ENCODE data around the gene VPS37B.
A peak's percentile ranks its signal among the peaks of the same experiment; 100 is the strongest.
"Not testable (repeated sequence)": the region's sequence is repeated elsewhere in the genome, so short reads cannot be mapped to it uniquely, and the experiment has no call there.

The VPS37B gene, protein sequence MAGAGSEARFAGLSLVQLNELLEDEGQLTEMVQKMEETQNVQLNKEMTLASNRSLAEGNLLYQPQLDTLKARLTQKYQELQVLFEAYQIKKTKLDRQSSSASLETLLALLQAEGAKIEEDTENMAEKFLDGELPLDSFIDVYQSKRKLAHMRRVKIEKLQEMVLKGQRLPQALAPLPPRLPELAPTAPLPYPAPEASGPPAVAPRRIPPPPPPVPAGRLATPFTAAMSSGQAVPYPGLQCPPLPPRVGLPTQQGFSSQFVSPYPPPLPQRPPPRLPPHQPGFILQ

DNA sequence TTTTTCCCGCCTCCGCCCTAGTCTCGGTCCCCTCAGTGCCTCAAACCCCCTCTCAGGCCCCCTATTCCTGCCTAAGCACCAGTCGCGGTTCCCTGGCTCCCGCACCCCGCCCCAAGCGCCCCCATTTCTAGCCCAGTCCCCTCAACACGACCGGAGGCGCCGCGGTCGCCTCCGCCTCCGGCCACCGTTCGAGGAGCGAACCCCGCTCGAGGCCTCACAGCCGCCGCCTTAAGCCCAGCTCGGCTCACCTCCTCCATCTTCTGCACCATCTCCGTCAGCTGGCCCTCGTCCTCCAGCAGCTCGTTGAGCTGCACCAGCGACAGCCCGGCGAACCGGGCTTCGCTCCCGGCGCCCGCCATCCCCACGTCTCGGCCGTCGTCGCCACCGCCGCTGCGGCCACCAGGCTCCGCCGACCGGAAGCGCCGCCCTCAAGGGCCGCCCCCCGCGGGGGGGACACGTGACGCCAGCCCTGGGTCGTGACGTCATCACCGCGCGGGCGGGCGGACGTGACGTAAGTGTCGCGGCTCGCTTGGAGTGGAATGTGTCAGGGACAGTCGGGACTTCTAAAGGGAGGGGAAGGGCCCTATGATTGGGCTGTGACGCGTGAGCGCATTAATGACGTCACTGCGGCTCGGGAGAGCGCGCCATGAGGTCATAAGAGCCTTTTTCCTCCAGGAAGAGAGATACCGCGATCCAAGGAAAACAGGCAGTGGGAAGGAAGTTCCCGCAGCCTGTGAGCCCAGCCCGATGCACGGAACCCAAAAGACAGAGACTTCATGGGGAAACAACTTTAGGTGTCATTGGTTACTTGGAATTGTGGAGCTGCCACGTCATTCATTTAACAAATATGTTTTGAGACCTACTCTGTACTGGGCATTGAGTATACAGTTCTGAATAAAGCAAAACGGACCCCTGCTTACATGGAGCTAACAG is at the start of gene VPS37B:
TSS of gene VPS37B (minus strand) at position 421 of the 933 bp plus-strand sequence. CDS start at position 359, 62 bp downstream.
- DNase-seq = peak; percentile 97

DNA sequence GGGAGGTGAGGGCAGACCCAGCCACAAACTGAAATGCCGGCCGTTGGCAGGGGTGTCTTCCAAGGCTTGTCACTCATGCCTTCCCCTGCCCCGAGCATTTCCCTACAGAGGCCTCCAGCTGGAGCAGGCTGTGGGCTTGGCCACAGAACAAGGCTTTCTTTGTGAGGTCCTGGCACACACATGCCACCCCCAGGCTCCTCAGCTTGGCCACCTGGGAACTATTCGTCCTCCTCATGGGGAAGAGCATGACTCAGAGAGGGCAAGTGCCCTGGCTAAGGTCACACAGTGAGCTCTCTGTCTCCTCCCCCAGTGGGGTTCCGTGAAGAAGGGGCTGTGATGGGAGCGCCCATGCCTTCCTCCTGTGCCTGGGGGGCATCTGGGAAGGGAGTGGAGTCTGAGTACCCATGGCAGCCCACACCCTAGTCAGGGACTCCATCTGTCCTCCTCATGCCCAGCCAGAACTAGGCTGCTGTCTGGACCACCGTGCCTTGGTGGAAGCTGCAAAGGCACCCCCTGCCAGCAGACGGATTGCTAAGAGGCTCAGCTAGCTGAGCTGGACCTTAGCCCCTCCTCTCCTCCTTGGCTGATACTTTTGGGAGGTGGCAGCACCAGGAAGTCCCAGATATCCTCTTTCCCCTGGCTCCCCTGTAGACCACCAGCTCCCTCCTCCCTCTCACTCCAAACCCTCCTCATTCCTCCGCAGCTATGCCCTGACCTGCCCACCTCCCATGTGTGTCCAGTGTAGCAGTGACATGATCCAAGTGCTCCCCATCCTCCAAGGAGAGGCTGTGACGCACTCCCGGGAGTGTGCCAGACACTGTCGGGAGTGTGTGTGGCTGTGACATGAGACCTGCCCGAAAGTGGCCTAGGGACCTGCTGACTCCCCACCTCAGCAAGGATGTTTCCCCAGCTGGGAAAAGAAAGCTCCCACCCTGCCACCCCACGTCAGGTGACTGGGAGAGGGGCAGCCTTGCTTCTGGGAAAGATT is 49.0 kb upstream of the VPS37B start:
- no peak for DNase-seq

DNA sequence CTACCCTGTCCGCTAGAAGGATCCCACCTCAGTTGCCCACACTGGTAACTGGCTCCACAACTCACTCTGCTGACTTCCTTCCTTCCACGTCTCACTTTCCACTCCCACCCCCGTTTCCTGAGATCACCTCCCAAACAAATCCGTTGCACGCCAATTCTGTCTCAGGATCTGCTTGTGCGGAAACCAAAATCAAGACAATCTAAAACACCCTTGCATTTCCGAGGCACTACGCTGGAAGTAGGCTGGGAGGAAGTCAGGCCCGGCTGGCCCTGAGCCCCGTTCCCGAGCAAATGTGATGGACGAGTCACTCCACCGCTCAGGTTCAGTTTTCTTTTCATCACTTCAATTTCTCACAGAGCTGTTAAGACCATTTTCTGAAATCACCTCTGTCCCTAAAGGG is 47.3 kb upstream of the VPS37B start:
- DNase-seq = no peak

DNA sequence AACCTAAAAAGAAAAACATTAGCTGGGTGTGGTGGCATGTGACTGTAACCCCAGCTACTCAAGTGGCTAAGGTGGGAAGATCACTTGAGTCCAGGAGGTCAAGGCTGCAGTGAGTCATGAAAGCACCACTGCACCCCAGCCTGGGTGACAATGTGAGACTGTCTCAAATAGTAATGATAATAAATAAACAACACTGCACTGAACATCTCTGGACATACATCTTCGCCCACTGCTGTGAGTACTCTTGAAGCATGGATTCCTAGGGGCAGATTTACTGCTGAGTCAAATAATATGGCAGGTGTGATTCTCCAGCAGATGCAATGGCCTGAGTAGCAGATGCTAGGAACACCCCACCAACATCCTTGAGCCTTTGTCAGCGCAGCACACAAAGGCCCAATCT is 46.7 kb upstream of the VPS37B start:
- no peak for DNase-seq

DNA sequence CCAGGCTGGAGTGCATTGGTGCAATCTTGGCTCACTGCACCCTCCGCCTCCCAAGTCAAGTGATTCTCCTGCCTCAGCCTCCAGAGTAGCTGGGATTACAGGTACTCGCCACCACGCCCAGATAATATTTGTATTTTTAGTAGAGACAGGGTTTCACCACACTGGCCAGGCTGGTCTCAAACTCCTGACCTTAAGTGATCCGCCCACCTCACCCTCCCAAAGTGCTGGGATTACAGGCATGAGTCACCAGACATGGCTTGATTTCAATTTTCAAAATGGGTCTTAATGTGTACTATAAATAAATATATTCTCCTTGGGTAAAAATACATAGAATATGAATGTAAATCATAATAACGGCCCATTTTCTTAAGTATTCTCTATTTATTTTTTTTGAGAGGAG is 45.4 kb upstream of the VPS37B start:
- DNase-seq = not testable (repeated sequence)

DNA sequence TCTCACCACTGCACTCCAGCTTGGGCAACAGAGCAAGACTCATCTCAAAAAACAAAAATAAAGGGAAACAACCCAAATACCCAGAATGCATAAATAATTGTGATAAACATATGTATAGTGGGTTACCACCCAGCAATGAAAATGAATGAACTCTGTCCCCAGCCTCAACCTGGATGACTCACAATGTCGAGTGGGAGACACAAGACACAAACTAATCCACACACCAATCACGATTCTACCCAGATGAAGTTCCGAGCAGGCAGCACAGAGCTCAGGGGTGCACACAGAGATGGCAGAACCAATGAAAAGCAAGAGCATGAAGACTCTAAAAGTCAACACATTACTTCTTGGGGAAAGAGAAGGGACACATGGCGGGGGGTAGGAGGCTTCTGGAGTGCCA is 43.2 kb upstream of the VPS37B start:
- DNase-seq = no peak

DNA sequence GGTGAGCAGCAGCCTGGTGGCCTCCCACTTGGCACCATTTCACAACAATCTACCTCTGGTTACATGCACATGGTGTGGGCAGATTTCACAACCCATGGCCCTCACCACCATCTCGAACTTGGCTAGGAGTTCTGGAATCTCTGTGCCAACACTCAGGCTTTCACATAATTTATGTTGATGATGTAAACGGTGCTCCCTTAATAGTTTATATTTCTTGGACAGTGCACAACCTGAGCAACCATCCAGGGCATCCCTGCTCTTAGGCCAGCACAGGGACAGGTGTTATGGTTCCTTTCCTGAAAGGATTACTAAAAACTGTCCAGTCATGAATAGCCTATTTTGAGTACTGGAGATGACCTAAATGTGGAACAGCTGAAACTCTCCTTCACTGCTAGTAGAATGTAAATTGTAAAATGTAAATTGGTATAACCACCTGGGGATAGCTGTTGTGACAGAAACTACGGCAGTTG is 41.7 kb upstream of the VPS37B start:
- no peak for DNase-seq

DNA sequence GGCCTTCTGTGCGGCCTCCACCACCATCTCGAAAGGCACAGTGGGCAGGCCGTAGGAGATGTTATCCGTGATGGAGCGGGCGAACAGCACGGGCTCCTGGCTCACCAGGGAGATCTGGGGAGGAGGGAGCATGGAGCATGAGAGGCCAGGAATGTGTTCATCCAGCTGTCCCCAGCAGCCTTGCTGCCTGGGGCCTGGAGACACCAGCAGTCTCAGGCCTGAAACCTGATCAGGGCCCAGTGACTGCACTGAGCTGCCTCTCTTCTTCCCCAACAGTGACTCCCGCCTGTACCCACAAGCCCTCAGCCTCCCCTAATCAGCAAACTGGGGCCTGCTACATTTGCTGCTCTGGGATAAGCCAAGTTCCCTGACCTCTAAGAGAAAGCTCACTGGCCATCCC is 39.4 kb upstream of the VPS37B start:
- no peak for DNase-seq

DNA sequence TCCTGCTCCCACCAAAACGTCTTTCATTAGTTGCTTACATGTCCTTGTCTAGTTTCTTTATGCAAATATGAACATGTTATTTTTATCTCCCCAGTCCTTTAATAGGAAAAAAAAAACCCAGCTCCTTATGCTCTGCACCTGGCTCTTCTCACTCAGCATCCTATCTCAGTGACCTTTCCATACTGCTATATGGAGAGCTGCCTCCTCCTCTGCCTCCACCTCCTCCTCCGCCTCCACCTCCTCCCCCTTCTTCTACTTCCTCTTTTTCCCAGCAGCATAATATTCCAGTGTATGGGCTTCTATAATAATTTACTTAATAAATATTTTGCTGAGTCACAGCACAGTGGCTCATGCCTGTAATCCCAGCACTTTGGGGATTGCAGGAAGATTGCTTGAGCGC is 38.8 kb upstream of the VPS37B start:
- no peak for DNase-seq

DNA sequence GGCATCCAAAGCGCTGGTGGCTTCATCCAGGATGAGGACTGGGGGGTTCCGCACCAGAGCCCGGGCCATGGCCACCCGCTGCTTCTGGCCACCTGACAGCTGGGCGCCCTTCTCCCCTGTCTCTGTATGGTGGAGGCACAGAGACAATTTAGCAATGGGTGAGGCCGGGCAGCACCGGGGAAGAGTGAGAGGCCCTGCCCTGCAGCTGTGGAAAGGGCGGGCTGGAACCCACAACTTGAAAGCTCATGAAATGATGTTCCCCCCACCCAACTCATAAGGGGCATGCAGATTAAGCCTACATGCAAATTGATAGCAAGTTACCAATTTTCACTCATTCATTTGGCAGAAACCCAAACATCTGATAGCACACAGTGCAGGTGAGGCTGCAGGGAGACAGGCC is 36.3 kb upstream of the VPS37B start:
- DNase-seq = no peak

DNA sequence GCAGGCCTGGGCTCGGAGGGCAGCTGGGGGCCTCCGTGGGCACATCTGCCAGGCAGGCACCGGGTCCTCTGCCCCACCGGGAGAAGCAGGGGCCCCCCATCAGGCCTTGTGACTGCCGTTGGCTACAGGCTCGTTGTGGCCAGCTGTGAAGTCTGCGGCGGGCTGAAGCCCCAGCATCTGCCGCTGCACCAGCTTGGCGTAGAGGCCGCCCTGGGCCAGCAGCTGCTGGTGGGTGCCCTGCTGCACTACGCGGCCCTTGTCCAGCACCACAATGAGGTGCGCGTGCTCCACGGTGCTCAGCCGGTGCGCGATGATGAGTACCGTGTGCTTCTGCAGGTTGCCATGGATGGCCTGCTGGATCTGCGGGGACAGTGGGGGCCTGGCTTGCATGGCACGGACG is 33.9 kb upstream of the VPS37B start:
- no peak for DNase-seq

DNA sequence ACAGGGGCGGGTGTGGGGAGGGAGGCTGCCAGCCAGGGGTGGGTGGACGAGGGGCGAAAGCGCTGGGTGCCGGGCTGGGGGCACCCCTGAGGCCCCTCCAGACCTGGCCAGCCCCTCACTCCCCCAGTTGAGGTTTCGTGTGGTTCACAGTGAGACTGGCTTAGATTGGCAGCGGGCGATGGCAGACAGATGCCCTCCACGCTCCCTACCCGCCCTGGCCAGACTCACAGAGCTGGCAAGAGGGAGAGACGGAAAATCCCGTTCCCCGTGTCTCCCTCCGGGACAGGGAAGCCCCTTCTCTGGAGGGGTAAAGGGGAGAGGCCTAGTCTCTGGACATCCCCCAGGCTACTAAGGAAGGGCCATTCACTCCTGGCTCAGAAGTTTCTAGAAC is 33.2 kb upstream of the VPS37B start:
- no peak for DNase-seq

DNA sequence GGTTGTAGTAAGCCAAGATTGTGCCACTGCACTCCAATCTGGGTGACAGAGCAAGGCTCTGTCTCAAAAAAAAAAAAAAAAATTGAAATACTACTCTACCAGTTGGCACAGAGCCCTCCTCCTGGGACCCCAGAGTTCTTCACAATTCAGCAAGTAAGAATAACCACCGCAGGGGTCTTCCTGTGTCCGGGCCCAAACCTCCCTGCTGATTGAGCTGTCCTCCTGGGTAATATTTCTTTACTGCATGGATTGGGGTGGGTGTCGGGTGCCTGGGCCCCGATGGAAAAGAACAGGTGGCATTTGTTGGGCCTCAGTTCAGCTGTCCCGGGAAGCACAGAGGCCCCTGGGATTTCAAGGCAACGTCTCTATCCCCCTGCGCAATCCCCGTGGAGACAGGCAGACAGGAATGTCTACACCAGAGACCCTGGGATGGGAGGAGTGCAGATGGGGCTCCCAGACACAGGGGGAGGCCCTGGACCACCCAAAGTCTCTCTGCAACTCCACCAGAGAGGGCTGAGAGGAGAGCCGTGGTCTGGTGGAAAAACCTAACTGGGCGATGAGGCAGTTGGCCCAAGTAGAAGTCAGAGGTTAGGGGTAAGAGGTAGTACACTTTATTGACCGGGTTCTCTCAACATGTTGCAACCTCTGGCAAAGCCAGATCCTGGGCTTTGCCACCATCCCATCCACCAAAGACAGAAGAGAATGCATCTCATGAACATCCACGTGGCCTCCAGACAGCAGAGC is 32.7 kb upstream of the VPS37B start:
- no peak for DNase-seq

DNA sequence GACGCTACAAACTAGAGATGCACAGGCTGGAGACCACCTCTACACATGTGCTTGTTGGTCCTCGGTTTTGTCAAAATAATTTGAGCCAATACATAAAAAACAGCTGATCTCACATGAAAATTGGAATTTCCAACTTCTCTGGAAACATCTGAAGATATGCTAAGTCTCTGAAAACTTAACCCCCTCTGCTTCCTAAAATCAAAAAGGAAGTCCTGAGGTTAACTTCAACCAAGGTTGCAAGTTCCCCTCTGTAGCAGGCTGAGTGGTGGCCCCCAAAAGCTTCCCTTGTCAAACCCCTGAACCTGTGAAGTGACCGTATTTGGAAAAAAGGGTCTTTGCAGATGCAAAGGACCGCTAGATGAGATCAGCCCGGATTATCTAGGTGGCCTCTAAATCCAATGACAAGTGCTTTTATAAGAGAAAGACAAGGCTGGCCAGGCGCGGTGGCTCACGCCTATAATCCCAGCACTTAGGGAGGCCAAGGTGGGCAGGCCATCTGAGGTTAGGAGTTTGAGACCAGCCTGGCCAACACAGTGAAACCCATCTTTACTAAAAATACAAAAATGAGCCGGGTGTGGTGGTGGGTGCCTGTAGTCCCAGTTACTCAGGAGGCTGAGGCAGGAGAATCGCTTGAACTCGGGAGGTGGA is 32.0 kb upstream of the VPS37B start:
- no peak for DNase-seq

DNA sequence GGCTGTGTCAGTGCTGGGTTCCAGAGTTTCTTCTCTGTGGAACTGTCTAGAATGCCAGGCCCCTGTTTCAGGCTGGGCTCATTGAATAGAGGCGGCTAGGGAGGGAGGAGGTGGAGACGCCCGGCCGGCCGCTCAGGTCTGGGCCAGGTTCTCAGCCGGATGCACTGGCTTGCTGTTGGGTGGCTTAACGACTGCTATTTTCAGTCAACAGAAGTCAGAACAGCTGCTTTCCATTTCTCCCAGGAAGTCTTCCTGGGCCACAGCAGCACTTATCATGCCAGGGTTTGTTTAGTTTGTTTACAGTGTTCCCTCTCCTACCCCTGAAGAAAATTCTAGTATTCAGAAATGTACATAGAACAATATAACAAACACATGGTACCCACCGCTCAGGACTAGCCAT is 26.0 kb upstream of the VPS37B start:
- DNase-seq = peak; percentile 72

DNA sequence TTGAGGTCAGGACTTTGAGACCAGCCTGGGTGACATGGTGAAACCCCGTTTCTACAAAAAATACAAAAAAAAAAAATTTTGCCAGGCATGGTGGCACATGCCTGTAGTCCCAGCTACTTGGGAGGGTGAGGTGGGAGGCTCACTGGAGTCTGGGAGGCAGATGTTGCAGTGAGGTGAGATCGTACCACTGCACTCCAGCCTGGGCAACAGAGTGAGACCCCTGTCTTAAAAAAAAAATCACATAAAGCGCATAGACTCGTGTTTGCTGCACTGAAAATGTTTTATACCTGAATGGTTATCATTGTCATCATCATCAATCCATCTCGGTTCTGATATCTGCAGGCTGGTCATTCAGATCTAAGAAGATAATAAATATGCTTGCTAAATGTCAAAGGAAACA is 24.8 kb upstream of the VPS37B start:
- DNase-seq = no peak

DNA sequence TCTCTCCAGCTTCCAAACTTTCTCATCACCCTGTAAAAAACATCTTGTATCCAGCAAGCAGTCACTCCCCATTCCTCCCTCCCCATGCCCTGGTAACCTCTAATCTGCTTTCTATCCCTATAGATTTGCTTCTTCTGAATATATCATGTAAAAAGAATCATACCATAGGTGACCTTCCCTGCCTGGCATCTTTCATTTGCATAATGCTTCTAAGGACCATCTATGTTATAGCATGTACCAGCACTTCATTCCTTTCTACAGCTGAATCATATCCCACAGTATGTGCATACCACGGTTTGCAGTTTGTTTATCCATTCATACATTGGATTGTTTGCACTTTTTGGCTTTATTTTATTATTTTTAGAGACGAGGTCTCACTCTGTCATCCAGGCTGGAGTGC is 22.9 kb upstream of the VPS37B start:
- no peak for DNase-seq

DNA sequence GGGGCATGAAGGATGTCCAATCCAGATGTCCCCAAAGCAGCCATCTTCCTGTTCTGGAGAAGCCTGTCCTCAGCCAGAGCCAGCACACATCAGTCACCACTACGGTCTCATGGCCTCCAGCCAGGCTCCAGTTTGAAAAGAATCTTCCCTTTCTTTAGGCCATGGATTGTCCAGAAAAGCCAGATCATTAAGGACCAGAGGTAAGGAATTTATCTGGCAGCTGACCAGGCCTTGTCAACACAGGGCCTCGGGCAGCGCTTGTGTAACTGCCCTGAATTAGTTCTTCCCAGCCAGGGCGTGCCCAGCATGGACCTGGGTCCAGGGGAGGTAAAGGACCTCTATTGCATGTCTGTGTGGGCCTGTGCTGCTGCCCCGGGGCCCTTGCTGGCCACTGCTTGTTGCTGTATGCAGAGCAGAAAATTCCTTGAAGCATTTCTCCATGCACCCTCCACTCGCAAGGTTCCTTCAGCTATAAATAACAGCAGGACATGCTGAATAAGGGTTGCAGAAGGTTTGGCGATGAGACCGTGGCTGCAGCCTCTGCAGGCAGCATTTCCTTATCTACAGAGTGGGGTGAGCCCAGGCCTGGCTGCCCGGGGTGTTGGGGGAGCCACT is 21.7 kb upstream of the VPS37B start:
- no peak for DNase-seq

DNA sequence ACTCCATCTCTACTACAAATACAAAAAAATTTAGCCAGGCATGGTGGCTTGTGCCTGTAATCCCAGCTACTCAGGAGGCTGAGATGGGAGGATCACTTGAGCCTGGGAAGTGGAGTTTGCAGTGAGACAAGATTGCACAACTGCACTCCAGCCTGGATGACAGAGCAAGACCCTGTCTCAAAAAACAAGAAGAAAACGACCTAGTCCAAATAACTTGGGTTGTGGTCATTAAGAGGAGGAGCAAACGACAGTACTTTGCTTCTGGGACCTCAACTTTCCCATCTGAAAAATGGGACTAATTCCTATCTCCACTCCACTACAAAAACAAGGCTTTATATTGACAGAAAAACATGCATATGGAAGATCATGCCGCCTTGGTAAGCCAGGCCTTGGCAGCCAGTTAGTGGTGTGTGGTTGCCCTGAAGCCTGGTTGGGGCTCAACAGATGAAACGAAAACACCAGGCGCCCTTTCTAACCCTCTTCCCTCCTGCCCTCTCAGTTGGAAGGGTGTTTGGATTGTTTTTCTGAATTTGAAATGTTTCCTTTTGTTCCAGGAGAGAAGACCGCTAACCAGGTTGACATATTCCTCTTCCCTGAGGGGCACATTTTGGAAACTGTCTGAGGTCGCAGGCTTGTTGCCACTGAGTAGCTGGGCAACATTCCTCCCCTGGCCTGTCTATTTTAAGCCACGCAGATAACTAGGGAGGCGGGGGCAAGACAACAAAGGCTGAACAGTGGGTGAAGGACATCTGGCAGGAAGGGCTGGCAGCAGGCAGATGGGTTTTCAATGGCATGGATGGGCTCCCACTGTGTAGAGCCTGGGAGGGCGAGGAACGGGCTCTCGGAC is 13.7 kb upstream of the VPS37B start:
- DNase-seq = peak; percentile 31

DNA sequence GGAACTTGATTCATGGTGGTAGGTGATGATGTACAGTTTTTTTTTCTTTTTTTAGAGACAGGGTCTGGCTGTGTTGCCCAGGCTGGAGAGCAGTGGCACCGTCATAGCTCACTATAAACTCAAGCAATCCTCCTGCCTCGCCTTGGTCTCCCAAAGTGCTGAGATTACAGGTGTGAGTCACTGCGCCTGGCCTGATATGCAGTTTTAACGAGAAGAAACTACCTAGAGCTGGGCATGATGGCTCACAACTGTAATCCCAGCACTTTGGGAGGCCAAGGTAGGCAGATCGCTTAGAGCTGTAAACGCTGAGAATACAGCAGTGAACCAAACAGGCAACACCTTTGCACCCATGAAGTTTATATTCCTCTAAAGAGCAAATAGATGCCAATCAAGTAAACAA is 13.0 kb upstream of the VPS37B start:
- DNase-seq = no peak
